ENCODE results near the gene TCEANC2. TPM values are rescaled to one million over a fixed set of nuclear protein-coding genes. Genes with fewer than 3 reads are reported as not detected.

The TCEANC2 gene
- total RNA-seq, 4 donors from 2014 or later, result 1.5 to 7.3 (median 3.2) TPM

DNA sequence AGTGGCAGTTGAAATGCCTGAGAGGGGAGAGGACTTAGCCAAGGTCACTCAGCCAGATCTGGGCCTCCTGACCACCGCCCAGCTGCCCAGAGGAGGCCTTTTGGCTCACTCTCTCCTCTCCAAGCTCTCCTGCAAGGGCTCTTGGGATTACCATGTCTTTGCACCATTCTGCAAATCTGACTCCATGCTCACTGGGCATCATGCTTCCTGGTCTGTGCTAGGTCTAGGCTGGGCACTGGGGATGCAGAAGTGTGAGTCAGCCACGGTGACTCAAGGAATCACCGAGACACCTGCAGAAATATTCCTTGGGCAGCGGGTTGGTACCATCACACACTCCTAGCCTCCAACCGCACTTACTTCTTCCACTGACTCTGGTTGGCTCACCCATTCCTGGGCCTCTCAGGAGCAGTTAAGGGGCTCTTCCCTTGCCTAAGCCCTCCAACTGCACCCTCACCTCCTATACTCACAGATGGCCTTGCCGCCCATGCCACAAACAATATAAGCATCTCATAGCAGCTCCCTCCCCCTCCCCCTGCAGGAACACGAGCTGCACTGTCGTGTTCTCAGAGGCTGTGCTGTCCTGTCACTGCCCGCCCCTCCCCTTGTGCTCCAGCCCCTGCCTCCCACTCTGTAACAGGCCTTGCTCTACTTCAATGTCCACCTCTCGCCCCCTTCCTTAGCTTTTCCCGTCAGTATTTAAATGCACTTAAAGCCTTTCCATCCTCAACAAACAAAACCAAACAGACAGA, 64.6 kb downstream of the TCEANC2 start:
- TF ChIP-seq, protein P1, sequence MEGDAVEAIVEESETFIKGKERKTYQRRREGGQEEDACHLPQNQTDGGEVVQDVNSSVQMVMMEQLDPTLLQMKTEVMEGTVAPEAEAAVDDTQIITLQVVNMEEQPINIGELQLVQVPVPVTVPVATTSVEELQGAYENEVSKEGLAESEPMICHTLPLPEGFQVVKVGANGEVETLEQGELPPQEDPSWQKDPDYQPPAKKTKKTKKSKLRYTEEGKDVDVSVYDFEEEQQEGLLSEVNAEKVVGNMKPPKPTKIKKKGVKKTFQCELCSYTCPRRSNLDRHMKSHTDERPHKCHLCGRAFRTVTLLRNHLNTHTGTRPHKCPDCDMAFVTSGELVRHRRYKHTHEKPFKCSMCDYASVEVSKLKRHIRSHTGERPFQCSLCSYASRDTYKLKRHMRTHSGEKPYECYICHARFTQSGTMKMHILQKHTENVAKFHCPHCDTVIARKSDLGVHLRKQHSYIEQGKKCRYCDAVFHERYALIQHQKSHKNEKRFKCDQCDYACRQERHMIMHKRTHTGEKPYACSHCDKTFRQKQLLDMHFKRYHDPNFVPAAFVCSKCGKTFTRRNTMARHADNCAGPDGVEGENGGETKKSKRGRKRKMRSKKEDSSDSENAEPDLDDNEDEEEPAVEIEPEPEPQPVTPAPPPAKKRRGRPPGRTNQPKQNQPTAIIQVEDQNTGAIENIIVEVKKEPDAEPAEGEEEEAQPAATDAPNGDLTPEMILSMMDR (IDR thresholded peaks at IDR 0.05), result no peak
- intact Hi-C loops (cut with DNase I; ENCODE audit: low total_unique reads), result no loop called here

DNA sequence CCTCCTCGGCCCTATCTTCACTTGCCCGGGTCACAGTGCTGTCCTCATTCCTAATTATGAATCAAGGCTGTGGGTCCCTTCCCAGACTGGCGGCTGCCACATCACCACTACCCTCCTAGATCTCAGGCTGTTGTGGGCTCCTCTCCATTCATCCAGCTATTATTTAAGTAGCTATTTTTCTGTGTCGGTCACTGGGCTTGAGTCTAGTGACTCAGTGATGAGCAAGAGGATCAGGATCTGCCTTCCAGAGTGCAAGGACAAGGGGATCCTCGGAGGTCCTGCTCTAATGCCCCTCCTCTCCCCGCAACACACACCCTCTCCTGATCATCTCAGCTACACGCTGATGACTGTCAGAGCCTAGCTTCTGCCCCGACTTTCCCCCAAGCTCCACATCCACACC, 65.3 kb downstream of the TCEANC2 start:
- Histone ChIP-seq H3K4me1 (peaks cover 0 to 4% of the 10 kb centered on the region in 2 donors), H3K27ac (no peak overlapping the region), H3K27me3 (no peaks in the 10 kb centered on the region), H3K36me3 (no peaks in the 10 kb centered on the region), H3K9me3 (no peaks in the 10 kb centered on the region), H3K4me3 (no peak overlapping the region)
- intact Hi-C loops (cut with DNase I; ENCODE audit: low total_unique reads), result no loop called here
- TF ChIP-seq POLR2A (IDR thresholded peaks at IDR 0.05), result no peak
- TF ChIP-seq, protein P1 (IDR thresholded peaks at IDR 0.05), result no peak
- no peak for DNase-seq

More for the DNA sequence above, 64.6 kb downstream of the TCEANC2 start:
- H3K27ac ChIP-seq, result no peak overlapping the region
- no peak for DNase-seq
- no peaks in the 10 kb centered on the region for H3K36me3 ChIP-seq
- no peak overlapping the region for H3K4me3 ChIP-seq
- H3K27me3 ChIP-seq, result no peaks in the 10 kb centered on the region
- no peaks in the 10 kb centered on the region for H3K9me3 ChIP-seq
- peaks cover 0 to 4% of the 10 kb centered on the region in 2 donors for H3K4me1 ChIP-seq

DNA sequence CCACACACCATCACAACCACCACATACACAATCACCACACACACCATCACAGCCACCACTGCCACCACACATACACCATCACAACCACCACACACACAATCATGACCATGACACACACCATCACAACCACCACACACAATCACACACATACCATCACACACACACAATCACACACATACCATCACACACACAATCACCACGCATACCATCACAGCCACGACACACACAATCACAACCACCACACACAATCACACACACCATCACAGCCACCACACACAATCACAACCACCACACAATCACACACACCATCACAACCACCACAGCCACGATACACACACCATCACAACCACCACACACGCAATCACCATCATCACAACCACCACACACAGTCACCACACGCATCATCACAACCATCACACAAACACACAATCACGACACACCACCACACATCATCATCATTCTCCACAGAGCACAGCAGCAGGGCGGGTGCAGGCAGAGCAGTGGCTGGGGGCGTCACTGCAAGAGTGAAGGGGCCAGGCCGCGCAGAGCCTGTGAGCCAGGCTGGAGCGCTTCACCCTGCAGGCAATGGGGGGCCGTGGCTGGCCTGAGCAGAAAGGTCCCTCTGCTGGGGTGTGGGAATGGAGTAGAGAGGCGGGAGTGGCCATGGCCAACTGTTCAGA, 66.8 kb downstream of the TCEANC2 start:
- intact Hi-C loops (cut with DNase I; ENCODE audit: low total_unique reads), result loop anchor here (5.0 to 10.0 kb wide), 2 partner anchors 145 to 372 kb away; no protein-coding TSS in a partner anchor
- peaks cover 0 to 2% of the 10 kb centered on the region in 2 donors for H3K4me1 ChIP-seq
- no peak for DNase-seq
- no peaks in the 10 kb centered on the region for H3K36me3 ChIP-seq
- H3K27ac ChIP-seq, result no peak overlapping the region
- TF ChIP-seq, protein P1 (IDR thresholded peaks at IDR 0.05), result no peak
- no peak for TF ChIP-seq POLR2A (IDR thresholded peaks at IDR 0.05)
- no peak overlapping the region for H3K4me3 ChIP-seq
- H3K9me3 ChIP-seq, result no peaks in the 10 kb centered on the region
- H3K27me3 ChIP-seq, result no peaks in the 10 kb centered on the region

DNA sequence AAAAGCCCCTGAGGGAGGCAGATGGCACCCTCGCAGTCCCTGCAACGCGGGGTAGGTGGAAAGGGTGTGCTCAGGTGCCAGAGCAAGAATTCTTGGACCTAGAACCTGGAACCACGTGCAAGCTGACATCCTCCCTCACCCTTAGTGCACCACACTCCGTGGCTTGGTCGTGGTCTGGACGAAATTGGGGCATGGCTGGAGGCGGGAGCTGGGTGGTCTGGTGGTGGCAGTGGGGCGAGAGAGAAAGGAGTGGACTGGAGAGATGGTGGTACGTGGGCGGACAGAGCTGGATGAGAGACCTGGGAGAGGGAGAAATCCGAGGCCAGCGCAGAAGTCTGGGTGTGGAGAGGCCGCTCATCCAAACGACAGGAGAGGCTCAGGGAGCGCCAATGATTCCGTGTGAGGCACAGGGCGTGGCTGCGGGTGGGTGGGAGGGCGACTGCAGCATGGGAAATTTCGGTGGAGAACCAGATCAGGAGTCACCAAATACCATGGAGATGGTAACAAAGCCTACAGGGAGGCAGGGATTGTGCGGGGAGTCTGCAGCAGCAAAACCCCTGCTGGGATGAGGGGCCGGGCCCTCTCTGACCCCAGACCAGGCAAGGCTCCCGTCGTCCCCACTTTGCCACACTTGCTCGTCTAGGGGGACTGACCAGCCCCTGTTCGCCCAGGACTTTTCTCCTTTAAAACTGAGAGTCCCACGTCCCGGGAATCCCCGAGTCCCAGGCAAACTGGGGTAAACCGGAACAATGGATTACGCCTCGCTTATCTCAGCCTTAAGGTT, 67.5 kb downstream of the TCEANC2 start:
- DNase-seq, result no peak
- no peaks in the 10 kb centered on the region for H3K27me3 ChIP-seq
- peak overlapping the region in 1 of 2 donors; percentile 22 for H3K27ac ChIP-seq
- peak overlapping the region in 1 of 2 donors; percentile 3 for H3K4me3 ChIP-seq
- TF ChIP-seq, protein P1 (IDR thresholded peaks at IDR 0.05), result no peak
- H3K36me3 ChIP-seq, result no peaks in the 10 kb centered on the region
- no peaks in the 10 kb centered on the region for H3K4me1 ChIP-seq
- H3K9me3 ChIP-seq, result no peaks in the 10 kb centered on the region
- intact Hi-C loops (cut with DNase I; ENCODE audit: low total_unique reads), result loop anchor here (5.0 to 10.0 kb wide), 2 partner anchors 144 to 371 kb away; no protein-coding TSS in a partner anchor

Data from uterus (tissue), 4 donors.